Cardiac muscle cell (in vitro differentiated cells and primary cell): ENCODE measurements around the gene CNOT4. TPM values are rescaled to one million over a fixed set of nuclear protein-coding genes. Genes with fewer than 3 reads are reported as not detected.

Experiments used
- DNase-seq, 2 donors: peaks; one replicate each; pipeline versions ENCODE4 v3.0.0 to v3.0.0-alpha.2; 2010 to 2017; ENCODE audit warnings: low read depth in 1 of 2, low spot score in 1 of 2
- H3K27ac ChIP-seq: fragments of 200-600 bp; sonication (generic); 2 replicates; pipeline ENCODE4 v1.5.1; 2016
- H3K27me3 ChIP-seq: fragments of 200-600 bp; sonication (generic); 2 replicates; pipeline ENCODE4 v1.6.0; 2016; ENCODE audit warnings: control low read depth
- H3K36me3 ChIP-seq: fragments of 200-600 bp; sonication (generic); 2 replicates; pipeline ENCODE4 v1.5.1; 2016; ENCODE audit warnings: control low read depth
- H3K4me1 ChIP-seq: fragments of 200-600 bp; sonication (generic); 2 replicates; pipeline ENCODE4 v1.8.1; 2017; ENCODE audit warnings: low read depth, mild to moderate bottlenecking, mixed run types
- H3K4me3 ChIP-seq: fragments of 200-600 bp; sonication (generic); 2 replicates; pipeline ENCODE4 v1.5.1; 2016; ENCODE audit warnings: mild to moderate bottlenecking
- H3K9me3 ChIP-seq: fragments of 200-600 bp; sonication (generic); 2 replicates; pipeline ENCODE4 v1.5.1; 2017; ENCODE audit warnings: low read depth, mild to moderate bottlenecking, control low read depth
- polyA plus RNA-seq: library from polyadenylated mRNA; unstranded; fragments of >200 nt; fragmentation: Nextera tagmentation; extraction: Ambion mirVana; gene quantifications from 2 replicates; pipeline ENCODE4 v1.2.1, GENCODE V29; 2016
- total RNA-seq: library from RNA; depleted of rRNA; stranded (reverse); fragments of >200 nt; gene quantifications from 2 replicates; pipeline ENCODE4 v1.2.3, GENCODE V29; 2016
- TF ChIP-seq, protein P1 (sequence below): IDR thresholded peaks from 2 replicates; pipeline ENCODE4 v1.5.1; 2012; ENCODE audit warnings: low read depth, mild to moderate bottlenecking, low read length

CNOT4 gene
- total and polyA plus RNA-seq, 2 experiments from 2014 or later, result 14.5 to 23.6 TPM

GRCh38 chr7:135403302-135403701, 106.6 kb downstream of the CNOT4 start:
- DNase-seq, result no peak
- Histone ChIP-seq H3K36me3 (peaks cover 4% of the 10 kb centered on the region), H3K4me3 (no peak overlapping the region), H3K27ac (no peak overlapping the region), H3K9me3 (no peaks in the 10 kb centered on the region), H3K27me3 (no peaks in the 10 kb centered on the region), H3K4me1 (peaks cover 11% of the 10 kb centered on the region)
- TF ChIP-seq, protein P1, sequence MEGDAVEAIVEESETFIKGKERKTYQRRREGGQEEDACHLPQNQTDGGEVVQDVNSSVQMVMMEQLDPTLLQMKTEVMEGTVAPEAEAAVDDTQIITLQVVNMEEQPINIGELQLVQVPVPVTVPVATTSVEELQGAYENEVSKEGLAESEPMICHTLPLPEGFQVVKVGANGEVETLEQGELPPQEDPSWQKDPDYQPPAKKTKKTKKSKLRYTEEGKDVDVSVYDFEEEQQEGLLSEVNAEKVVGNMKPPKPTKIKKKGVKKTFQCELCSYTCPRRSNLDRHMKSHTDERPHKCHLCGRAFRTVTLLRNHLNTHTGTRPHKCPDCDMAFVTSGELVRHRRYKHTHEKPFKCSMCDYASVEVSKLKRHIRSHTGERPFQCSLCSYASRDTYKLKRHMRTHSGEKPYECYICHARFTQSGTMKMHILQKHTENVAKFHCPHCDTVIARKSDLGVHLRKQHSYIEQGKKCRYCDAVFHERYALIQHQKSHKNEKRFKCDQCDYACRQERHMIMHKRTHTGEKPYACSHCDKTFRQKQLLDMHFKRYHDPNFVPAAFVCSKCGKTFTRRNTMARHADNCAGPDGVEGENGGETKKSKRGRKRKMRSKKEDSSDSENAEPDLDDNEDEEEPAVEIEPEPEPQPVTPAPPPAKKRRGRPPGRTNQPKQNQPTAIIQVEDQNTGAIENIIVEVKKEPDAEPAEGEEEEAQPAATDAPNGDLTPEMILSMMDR, result no peak

DNA sequence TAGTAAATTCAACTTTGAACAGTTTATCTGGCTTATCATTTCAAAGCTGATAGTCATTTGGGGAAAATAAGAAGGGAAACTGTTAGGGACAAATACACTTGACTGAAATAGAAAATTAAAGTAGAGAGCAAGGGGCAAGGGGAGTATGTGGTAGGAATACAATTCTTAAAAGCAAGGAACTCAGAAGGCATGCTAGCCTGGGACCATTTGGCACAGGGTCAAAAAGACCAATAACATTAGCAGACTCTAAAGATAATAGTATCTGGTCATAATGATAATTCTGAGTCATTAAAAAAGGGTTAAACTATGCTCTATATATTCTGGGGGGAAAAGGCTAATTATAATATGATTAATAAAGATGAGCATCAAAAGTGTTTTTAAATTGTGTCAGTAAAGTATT, 112.2 kb downstream of the CNOT4 start:
- DNase-seq, result no peak
- Histone ChIP-seq H3K4me1 (peaks cover 5% of the 10 kb centered on the region), H3K36me3 (peaks cover 18% of the 10 kb centered on the region), H3K4me3 (no peak overlapping the region), H3K27ac (no peak overlapping the region), H3K9me3 (no peaks in the 10 kb centered on the region), H3K27me3 (no peaks in the 10 kb centered on the region)
- TF ChIP-seq, protein P1, result no peak

- no peak overlapping the region for H3K4me3 ChIP-seq
- H3K36me3 ChIP-seq, result peaks cover 22% of the 10 kb centered on the region
- H3K27ac ChIP-seq, result no peak overlapping the region
- peaks cover 4% of the 10 kb centered on the region for H3K4me1 ChIP-seq
- no peaks in the 10 kb centered on the region for H3K27me3 ChIP-seq
- TF ChIP-seq, protein P1, result no peak
- DNase-seq, result no peak
- H3K9me3 ChIP-seq, result no peaks in the 10 kb centered on the region
Measured at GRCh38 chr7:135392701-135393100, 117.2 kb downstream of the CNOT4 start.

DNA sequence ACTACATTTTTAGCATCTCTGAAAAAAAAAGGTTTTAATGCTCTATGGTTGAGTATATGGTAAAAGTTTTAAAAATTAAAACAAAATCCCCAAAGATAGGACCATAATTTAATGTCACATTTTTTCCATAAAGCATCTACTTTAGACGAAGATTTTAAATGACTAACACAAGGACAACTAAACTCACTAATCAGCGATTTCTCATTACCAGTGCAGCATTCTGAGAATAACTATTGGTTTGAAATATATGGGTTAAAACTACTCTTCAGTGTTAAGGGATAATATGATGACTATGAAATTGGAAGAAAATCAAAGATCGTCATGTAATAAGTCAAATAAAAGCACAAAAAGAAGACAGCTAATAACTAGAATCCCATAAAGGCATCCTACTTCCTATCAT, 118.4 kb downstream of the CNOT4 start:
- TF ChIP-seq, protein P1, result no peak
- H3K27ac ChIP-seq, result no peak overlapping the region
- no peak overlapping the region for H3K4me3 ChIP-seq
- DNase-seq, result no peak
- no peaks in the 10 kb centered on the region for H3K9me3 ChIP-seq
- H3K36me3 ChIP-seq, result peaks cover 22% of the 10 kb centered on the region
- H3K4me1 ChIP-seq, result no peaks in the 10 kb centered on the region
- H3K27me3 ChIP-seq, result no peaks in the 10 kb centered on the region

DNA sequence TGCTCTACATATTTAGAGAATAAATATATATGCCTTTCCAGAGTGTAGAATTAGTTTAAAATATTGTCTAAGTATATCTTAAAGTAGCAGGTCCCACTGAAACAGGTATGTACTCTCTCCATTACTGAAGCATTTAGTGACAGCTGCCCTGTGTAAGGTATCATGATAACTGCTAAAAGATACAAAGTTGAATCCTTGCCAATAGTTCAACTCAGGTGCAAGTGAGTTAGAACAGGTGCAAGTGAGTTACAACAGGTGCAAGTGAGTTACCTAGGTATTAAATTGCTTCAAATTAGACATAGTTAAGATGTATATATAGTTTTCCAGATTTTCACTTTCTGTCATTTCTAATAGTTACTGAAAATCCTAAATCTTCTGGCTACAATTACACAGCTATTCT, 119.1 kb downstream of the CNOT4 start:
- H3K9me3 ChIP-seq, result no peaks in the 10 kb centered on the region
- no peak overlapping the region for H3K4me3 ChIP-seq
- no peak overlapping the region for H3K27ac ChIP-seq
- H3K4me1 ChIP-seq, result no peaks in the 10 kb centered on the region
- H3K36me3 ChIP-seq, result peaks cover 22% of the 10 kb centered on the region
- TF ChIP-seq, protein P1, result no peak
- DNase-seq, result no peak
- H3K27me3 ChIP-seq, result no peaks in the 10 kb centered on the region

GRCh38 chr7:135389971-135390370, 119.9 kb downstream of the CNOT4 start:
- peaks cover 18% of the 10 kb centered on the region for H3K36me3 ChIP-seq
- no peak overlapping the region for H3K4me3 ChIP-seq
- H3K9me3 ChIP-seq, result no peaks in the 10 kb centered on the region
- TF ChIP-seq, protein P1, result no peak
- H3K27ac ChIP-seq, result no peak overlapping the region
- H3K27me3 ChIP-seq, result no peaks in the 10 kb centered on the region
- DNase-seq, result no peak
- no peaks in the 10 kb centered on the region for H3K4me1 ChIP-seq
